ENCODE data around the gene SYNE1.
"Not testable (repeated sequence)": the region's sequence is repeated elsewhere in the genome, so short reads cannot be mapped to it uniquely, and the experiment has no call there.

Gene SYNE1

DNA sequence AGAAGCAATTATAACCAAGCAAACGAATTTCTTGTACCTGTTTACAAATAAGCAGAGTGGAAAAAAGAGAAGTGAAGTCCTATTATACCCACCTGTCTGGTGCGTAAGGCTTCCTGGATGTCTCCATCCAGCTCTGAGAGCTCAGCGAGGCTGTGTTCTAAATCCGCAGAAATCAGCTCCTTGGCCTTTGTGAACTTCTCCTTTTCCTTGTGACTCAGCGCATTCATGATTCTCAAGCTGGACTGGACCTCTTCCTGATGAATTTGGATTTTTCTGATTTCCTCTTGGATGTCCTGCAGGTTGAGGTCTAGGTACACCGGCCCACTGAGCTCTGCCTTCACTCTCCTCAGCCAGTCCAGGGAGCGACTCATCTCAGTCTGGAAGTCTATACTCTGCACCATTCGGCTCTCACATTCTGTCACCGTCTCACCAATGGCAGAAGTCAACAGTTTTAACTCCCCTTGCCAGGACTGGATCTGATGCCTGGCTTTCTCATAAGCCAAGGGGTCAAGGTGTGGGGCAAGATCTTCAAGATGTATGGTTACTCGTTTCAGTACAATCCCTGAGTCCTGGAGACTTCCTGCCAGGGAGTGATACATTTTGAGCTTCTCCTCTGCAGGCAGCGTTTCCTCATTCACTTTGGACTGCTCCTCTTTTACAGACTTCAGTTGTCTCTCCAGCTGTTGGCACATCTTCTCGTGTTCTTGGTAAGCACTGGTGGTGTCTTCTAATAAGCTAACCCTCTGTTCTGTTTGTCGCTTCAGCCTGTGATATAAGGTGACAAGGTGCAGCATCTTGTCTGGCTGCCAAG lies 307.3 kb downstream of the SYNE1 start:
- DNase-seq (ENCODE audit: low read depth in 3 of 3, low spot score in 1 of 3), result no peak

DNA sequence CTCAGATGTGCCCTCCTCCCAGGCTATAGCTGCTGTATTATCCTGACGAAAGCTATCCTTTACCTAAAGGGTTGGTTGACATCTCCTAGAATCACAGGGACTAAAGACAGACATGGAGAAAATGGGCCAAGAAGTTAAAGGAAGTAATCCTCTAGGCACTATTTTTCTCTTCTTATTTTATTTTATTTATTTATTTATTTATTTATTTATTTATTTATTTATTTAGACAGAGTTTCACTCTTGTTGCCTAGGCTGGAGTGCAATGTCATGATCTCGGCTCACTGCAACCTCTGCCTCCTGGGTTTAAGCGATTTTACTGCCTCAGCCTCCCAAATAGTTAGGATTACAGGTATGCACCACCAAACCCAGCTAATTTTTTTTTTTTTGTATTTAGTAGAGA lies 309.0 kb downstream of the SYNE1 start:
- not testable (repeated sequence) for DNase-seq (ENCODE audit: low read depth in 3 of 3, low spot score in 1 of 3)

DNA sequence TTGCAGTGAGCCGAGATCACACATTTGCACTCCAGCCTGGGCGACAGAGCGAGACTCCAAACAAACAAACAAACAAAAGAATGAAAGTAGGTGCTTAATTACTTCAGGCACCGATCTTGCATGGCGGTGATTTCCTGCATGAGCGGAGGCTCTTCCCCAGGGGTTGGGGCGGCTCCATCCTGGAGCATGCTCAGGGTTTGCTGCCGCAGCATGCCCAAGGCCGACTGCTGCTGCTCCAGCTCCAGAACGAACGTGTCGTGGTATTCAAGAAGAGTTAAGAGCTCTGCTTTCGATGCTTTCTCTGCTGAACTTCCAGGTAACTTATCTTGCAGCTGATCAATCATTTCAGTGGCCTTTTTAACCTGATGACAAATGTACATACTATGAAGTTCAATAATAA lies 313.8 kb downstream of the SYNE1 start:
- DNase-seq (ENCODE audit: low read depth in 3 of 3, low spot score in 1 of 3), result no peak

DNA sequence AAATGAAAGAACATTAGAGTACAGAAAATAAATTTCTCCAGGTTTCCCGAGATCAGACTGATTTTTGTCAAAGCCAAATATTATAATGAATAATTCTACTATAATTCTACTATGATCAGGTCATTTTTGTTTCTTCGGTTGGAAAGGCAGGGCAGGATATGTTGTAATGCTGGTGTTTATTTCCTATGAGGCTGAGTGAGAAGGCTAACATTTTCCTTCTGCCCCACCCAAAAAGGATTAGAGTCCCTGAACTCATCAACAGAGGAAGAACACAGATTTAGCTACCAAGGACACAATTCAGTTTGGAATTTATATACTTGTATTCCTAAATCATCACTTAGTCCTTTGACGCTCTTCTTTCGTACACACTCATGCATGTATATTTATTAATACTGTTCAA lies 318.9 kb downstream of the SYNE1 start:
- DNase-seq (ENCODE audit: low read depth in 3 of 3, low spot score in 1 of 3), result no peak

DNA sequence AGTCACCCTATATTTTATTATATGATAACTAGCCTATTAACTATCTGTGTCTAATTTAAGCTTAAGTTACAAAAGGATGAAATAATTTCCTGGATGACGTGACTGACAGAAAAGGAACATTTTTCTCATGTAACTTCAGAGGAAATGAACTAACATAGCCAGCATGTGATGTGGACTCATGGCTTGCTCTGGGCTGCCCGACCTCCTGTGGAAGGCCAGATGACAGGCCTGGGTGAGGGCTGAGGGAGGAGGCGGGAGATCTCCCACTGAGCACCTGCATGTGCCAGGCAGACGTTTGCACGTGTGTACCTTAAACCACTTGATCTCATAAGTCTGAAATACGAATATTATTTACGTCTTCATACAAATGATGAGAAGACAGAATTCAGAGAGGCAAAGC lies 321.1 kb downstream of the SYNE1 start:
- no peak for DNase-seq (ENCODE audit: low read depth in 3 of 3, low spot score in 1 of 3)

DNA sequence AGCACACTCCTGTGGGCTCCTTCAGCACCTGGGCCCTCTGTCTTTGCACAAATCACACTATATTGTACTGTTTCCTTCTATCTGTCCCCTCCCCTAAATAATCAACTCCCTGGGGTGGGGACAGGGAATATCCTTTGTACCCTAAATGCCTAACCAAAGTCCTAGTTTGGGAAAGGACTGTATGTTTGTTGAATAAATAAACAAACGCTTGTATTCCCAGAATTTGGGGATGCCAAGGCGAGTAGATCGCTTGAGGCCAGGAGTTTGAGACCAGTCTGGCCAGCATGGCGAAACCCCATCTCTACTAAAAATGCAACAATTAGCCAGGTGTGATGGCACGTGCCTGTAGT lies 322.7 kb downstream of the SYNE1 start:
- DNase-seq (ENCODE audit: low read depth in 3 of 3, low spot score in 1 of 3), result no peak

DNA sequence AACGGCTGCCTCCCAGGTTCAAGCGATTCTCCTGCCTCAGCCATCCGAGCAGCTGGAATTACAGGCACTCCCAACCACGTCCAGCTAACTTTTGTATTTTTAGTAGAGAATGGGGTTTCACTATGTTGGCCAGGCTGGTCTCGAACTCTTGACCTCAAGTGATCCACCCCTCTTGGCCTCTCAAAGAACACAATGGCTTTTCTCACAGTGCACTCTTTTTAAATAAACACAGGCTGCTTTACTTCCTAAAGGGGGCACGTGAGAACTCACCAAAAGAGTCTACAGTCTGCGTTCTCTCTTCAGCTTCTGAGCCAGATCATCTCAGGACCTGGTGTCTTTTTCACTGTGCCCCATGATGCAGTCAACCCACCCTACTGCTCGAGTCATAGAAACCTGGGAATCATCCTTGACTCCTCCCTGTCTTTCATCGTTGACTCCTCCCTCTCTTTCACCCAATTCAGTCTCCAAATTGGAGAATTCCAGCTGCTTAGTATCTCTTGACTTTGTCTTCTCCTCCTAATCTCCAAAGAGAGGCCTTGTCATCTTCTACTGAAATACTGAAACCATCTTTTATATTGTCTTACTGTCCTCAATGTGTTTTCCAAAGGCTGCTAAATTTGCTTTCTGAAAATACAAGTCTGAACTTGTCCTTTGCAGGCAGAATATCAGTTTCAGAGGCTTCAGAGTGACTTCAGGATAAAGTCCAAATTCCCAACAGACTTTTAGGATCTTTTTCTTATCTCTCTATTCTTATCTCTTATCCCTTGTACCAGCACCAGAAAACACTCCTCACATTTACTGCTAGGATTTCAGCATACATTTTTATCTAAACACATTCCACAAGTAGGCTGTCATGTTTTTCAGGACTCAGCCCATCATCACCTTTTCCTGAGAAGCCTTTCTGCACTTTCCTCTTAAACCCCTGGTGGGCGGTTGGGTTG lies 323.4 kb downstream of the SYNE1 start:
- no peak for DNase-seq (ENCODE audit: low read depth in 3 of 3, low spot score in 1 of 3)

DNA sequence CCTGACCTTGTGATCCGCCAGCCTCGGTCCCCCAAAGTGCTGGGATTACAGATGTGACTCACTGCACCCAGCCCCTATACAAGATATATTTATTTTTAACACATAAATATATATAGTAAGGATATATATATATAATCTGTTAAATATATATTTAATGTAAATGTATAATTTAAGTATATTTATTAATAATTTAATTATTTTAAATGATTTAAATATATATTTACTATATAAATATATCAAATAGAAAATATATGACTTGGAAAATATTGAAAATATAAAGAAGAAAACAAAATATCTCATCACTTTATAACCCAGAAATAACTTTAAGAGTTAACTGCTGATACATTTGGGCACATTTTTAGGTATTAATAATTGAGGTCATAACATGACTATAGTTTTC lies 324.7 kb downstream of the SYNE1 start:
- DNase-seq (ENCODE audit: low read depth in 3 of 3, low spot score in 1 of 3), result no peak

DNA sequence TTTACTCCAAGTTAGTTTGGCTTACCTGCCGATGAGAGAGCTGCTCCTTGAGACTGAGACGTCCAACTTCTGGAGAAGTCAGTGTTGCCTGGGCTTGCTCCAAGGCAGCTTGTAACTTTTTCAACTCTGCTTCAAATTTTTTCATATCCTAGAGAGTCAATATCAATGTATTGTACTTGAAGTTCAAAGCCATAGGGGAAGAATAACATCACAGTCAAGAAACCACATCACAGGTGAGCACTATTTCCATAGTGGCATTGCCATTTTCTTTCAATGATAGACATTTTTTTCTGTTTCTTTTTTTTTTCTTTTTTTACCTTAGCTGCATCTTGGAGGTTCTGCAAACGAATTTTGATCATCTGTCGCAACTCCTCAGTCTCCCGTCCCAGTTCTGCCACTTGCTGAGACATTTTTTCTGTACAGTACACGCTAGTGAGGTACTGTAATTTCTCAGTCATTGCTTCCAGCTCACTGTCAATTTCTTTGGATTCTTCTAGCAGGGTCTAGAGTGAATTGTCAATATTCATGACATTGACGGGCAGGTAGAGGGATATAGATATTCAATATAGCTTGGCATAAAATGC lies 326.7 kb downstream of the SYNE1 start:
- DNase-seq (ENCODE audit: low read depth in 3 of 3, low spot score in 1 of 3), result no peak

DNA sequence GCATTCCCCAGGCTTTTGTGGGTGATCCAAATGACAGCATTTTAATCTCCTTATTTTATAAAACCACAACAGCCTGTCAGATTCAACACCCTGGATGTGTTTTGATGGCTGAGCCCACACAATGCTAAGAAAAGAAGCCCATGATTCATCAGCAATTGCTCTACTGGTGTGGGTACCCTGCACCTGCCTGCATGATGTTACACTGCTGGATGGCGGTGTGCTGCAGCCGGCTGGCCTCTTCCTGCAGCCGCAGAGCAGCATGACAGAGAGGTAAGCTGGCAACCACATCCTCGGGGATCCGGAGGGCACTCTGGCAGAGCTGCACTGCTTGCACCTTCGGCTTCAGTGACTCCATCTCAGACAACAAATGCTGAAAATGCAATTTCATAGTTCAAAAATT lies 327.5 kb downstream of the SYNE1 start:
- DNase-seq (ENCODE audit: low read depth in 3 of 3, low spot score in 1 of 3), result peak; percentile 18 to 43 (median 38)

DNA sequence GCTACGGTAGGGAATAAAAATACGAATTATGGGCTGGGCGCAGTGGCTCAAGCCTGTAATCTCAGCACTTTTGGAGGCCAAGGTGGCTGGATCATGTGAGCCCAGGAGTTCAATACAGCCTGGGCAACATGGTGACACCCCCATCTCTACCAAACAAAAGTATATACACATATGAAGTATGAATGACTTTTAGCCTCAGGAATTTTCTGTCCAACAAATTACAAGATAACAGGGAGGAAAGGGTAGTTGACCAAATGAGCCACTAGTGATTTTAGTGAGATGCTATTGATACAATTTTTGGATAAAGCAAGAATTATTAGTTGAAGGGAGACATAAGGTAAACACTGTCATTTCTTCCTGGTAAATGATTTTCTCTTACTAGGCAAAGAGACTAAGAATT lies 328.2 kb downstream of the SYNE1 start:
- DNase-seq (ENCODE audit: low read depth in 3 of 3, low spot score in 1 of 3), result no peak

DNA sequence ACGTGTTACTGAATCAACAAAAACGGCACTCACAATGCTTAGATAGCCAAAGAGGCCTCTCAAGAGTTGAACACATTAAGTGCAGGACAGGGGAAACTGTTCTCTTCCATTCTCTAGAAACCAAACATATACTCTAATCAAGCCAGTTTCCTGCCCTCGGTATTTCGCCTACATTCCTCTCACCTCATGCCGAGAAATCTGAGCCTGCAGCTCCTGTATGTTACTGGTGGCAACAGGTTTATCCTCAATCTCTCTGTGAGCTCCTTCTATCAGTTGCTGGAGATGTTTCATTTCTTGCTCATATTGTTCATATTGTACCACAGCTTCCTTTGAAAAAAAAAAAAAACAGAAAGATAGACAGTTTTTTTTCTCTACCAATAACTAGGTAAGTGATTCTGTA lies 328.9 kb downstream of the SYNE1 start:
- DNase-seq (ENCODE audit: low read depth in 3 of 3, low spot score in 1 of 3), result no peak

DNA sequence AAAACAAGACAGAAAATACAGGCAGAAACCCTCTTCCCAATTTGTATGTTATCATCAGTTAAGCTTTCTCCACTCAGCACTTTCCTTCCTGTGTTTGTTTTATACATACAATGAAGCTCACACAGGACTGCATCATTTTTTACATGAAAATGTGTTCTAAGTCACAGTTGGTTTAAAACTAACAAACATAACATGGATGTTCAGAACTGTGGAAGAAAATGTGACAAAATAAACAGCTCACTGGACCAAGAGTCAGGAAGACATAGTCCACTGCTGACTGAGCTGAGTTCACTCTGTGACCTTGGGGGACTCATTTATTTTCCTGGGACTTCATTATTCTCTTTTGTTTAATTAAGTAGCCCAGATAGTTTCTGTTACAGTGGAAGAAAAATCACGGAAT lies 331.5 kb downstream of the SYNE1 start:
- DNase-seq (ENCODE audit: low read depth in 3 of 3, low spot score in 1 of 3), result no peak

DNA sequence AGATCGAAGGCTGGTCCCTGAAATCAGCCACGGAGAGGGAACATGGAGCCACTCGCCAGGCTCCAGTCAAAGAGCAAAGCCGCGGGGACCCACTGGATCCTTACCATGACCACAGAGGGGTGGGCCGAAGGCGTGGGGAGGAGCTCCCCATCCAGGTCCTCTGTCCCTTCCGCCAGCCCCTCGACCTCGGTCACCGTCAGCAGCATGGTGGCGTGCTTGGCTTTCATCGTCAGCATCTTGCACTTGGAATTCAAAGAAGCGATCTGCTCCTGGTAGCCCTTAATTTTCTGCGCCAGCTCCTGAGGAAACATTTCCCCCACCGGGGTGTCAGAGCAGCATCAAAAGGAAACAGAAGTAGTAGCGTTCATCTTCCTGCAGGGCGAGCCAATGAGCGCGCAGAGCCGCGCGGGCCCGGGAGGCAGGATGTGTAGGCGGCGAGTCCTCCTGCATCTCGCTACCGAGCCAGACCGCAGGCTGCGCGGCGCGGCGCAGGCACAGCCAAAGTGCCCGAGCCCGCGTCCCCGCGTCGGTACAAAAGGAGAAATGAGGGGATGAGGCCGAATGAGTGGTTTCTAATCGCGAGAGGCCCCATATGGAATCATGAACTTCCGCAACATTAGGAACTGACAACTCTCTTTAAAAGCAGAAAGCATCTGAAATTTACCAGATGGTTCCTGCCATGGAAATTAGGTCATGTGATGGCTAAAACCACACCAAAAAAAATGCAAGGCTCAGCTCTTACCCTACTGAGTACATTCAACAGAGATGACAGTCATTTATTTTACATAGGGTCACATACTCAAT lies 335.2 kb downstream of the SYNE1 start:
- peak; percentile 66 to 75 (median 73) for DNase-seq (ENCODE audit: low read depth in 3 of 3, low spot score in 1 of 3)

DNA sequence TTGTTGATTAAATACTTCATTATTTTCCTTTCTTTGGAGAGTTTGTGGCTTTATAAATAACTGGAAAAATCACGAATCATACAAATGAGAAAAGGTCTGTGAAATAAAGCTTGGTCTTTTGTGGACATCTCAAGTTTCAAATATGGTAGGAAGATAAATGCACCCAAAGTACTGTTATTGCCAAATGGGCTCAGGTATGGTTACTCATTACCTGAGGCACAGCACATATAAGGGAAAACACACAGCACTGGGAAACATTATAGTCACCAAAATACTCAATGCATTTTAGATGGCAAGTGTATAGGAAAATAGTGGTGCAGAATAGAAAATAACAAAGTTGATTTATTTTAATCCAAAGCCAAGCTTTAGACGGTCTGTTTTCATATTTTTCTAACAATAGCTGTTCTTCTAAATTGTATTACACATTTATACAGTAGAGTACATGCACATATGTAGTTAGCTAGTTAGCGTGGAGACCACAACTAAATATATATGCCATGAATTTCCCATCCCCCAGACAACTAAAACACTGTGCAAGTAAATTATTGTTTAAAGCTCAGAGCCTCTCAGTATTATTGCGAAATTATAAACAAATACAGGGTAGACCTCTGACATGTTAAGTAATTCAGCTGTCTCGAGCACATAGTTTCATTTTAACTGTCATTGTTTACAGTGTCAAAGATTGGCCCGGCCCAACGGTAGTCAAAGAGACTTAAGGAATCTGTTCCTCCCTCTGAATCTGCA lies 336.0 kb downstream of the SYNE1 start:
- no peak for DNase-seq (ENCODE audit: low read depth in 3 of 3, low spot score in 1 of 3)

DNA sequence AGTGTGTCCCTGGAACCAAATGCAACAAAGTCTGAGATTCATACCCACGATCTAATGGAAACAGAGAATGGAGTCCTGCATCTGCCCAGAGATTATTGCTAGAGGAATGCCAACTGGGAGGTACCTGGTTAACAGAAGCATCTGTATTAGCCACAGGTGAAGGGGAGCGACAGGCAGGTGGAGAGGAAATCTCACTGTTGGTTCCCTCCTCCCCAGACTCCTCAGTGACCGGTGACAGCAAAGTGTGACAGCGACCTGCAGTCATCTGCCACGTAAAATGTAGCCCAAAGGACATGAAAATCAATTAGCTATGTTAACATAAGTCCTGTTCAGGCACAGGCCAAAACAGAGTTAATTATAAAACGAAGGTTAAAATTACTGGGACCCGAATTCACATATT lies 336.6 kb downstream of the SYNE1 start:
- DNase-seq (ENCODE audit: low read depth in 3 of 3, low spot score in 1 of 3), result no peak

DNA sequence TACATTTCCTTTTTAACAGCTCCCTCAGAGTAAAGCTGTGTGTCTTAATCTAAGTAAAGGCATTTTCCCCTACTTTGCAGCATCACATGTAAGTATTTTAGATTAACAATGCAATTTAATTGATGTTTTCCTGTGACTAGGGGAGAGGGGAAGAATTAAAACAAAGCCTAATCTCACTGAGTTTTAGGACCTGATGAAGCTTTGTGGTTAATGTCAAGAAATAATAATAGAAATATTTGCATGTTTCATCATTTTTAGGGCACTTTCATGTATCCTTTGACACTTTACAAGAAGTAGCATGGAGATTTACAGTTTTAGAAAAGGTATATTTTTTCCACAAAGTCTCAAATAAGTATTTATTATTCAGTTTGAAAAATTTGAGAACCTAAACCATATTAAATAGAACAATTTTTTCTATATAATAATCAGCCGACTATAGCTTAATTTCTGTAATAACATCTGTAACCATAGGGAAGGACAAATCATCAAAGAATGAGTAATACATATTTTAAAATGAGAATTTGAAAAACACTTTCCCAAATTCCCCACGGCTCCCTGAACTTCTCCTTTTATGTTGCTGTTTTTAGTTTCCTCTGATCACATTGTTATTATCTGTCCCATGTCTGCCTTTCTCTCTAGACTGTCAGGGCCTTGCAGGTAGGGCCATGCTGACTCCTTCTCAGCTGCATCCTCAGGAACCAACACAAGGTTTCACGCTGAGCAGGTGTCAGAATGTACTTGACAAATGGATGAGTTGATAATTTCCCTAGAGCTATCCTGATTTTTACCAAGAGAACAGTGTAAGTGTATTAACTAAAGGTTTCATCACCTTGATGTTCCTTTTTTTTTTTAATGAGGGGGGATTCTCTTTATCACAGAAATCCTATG lies 338.1 kb downstream of the SYNE1 start:
- no peak for DNase-seq (ENCODE audit: low read depth in 3 of 3, low spot score in 1 of 3)

DNA sequence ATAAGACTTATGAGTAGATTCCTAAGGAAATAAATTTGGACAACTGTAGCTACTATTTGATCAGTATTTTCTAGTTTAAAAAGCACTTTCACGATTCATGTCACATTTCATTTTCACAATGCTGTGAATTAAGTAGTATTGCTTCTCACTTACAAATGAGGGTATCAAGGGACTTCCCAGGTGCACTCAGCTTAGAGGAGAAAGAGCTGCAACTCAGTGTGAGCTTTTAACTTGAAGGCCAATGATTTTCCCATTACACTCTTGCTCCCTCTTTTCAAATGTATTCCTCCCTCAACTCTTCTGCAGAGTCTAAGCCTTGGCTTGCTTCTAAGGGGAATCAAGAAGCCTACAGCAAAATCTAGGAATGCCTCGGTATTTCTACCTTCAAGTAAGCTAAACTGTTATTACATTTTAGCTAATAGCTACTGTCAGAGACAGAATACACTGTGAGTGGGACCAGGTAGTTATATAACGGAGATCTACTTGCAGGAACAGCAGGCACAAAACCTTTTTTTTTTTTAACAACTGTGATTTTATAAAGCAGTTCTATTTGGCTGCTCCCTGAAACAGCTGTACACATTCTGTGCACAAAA lies 339.0 kb downstream of the SYNE1 start:
- DNase-seq (ENCODE audit: low read depth in 3 of 3, low spot score in 1 of 3), result no peak
